NCI-H524 treated with DMSO at 0.1 percent for 48 hours (cell line): ENCODE data around the gene DHCR7.

ENCODE experiments used
- DNase-seq: peaks from one replicate; lab custom pipeline; 2025; lab: John Stamatoyannopoulos, UW

DHCR7 gene

GRCh38 chr11:71456831-71457230 is 8.6 kb upstream of the DHCR7 start:
- DNase-seq: no peak

GRCh38 chr11:71456294-71456693 is 8.1 kb upstream of the DHCR7 start:
- no peak for DNase-seq

DNA sequence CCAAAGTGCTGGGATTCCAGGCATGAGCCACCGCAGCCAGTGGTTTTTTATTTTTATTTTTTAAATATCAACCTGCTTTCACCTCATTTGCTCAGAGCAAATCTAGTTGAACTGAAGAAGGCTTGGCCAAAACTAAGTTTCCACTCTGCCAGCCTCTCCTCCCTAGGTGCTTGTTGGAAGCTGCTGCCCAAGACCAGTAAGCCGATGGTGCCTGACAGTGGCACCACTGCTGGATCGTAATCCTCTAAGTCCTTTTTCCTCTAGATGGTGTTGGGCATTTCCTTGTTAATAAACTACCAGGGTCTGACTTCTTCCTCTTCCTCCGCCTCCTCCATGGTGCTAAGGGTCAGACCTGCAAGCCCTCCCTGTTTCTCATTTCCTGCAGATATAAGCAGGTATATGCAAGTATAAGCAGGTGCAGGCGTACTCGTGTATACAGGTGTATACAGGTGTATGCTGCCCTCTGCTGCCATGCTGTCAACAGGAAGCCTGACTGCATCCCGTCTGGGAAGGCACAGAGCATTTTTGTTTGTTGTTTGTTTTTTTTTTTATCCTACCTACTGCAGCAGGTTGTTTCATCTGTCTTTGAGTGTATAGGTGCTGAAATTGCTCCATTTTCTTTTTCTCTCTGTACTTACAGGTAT is 6.4 kb upstream of the DHCR7 start:
- DNase-seq: no peak

GRCh38 chr11:71453918-71454304 is 5.7 kb upstream of the DHCR7 start:
- no peak for DNase-seq

GRCh38 chr11:71453037-71453917 is 5.1 kb upstream of the DHCR7 start, which contains the start of gene NADSYN1:
TSS of gene NADSYN1 (plus strand) at chr11:71453203. CDS start at chr11:71453297, 94 bp downstream.
- peak; percentile 40 for DNase-seq

DNA sequence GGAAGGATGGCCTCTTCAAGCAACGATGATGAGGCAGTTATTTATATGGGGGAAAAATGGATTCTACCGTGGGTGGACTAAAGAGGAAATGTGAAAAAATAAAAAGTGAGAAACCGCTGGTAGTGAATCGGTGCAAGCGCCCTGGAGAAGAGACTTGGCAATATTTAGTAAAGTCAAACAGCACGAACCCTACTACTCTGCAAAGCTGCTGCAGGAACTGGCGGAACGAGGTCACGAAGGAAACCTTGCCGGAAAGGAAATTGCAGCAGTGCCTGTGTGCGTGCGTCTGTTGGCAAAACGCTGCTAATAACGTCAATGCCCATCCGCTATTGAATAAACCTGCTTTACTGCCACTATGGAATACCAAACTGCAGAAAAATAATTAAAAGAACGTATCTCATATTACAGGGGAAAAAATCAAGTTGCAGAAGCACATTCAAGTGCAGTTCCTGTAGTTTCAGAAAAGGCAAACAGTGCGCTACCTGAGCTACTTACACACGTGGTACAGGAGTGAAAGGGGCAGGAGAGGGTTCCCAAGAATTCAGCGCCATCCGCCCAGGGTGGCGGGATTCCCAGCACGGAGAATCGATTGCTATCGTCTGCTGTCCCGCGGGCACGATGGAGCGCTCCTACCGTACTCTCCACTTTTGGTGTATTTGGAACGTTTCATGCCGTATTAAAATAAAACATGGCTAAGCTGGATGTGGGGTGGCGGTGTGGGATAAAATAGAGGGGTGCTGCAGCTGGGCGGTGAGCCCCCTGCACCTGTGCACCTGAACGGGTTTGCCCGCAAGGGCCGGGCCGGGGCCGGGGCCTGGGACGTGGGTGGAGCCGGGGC is 4.2 kb upstream of the DHCR7 start:
- no peak for DNase-seq

- no peak for DNase-seq
Measured at GRCh38 chr11:71451596-71452198, 3.5 kb upstream of the DHCR7 start.

GRCh38 chr11:71450939-71451338 is 2.7 kb upstream of the DHCR7 start:
- DNase-seq: no peak

DNA sequence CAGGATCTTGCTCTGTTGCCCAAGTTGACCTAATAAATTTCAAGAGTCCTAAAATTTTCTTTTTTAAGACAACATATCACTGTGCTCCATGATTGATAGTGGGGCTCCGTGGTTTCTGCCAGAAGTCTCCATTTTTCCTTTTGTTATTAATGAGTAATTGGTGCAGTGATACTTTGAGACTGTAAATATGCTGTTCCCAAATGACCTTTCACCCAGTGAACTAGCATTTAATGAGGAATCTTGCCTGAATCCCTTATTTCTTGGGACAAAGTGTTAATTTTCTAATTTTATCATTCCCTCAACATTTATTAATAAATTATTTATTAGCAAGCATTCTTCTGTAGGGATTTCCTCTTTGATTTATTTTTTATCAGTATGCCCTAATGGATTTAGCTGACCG is 2.3 kb upstream of the DHCR7 start:
- DNase-seq: no peak

DNA sequence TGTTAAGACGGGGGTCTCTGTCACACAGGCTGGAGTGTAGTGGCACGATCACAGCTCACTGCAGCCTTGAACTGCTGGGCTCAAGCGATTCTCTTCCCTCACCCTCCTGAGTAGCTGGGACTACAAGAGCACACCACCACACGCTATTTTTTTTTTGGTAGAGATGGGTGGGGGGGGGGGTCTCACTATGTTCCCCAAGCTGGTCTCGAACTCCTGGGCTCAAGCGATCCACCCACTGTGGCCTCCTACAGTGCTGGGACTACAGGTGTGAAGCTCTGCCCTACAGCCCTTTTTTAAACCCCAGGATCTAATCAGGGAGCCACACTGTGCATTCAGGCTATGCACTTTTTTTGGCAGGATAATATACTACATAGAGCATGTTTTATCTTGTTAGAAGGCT is 1.4 kb upstream of the DHCR7 start:
- DNase-seq: no peak

DNA sequence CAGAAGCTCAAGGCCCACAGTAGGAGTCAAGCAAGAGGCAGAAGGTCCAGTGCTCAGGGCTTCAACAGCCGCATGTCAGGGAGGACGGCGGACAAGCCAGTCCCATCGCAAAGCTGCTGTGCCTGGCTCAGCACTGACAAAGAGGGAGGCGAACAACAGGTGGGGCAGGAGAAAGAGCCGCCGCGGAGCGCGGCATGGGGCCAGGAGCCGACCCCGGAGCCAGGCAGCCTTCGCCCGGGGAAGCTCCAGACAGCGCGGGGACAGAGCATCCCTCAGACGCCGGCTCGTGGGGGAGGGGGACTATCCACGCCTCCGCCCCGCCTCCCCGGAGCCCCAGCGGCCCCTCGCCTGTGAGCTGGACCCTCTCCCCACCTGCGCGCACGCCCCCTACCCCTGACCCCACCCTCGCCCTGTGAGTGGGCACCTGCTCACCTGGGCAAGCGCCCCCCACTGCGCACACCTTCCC is 369 bp downstream of the DHCR7 start:
- no peak for DNase-seq

DNA sequence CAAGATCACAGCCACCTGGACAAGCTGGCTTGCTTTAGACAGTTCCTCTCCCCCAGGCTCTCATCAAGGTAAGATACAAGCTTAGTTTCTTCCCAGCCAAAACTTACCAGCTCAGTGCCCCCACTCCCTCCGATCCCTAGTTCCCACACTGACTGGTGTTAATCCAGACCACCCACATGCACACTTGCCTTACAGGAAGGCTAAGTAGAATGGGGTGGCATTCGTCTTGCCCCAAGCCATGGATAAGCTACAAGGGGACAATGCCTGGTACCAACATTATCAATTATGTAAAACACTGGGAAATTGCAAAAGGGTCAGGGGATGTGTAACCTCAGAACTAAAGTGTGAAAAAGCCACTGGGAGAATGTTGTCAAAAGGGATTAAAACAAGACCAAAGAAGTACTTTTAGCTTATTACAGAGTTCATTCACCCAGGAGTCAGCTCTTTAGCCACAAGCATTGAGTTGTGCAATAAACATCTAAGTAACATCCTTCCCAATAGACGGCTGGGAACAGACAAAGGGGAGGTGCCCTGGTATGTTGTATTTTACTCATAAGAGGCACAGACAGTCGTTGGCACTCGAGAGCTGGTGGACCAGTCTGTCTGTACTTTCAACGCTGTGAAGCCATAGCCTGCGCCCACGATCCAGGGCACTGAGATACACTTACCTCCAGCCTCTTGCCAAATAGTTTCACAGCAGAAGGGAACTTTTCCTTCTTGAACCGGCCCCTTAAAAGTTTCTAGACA is 1.1 kb downstream of the DHCR7 start:
- no peak for DNase-seq

GRCh38 chr11:71446150-71446549 is 2.0 kb downstream of the DHCR7 start:
- DNase-seq: no peak

DNA sequence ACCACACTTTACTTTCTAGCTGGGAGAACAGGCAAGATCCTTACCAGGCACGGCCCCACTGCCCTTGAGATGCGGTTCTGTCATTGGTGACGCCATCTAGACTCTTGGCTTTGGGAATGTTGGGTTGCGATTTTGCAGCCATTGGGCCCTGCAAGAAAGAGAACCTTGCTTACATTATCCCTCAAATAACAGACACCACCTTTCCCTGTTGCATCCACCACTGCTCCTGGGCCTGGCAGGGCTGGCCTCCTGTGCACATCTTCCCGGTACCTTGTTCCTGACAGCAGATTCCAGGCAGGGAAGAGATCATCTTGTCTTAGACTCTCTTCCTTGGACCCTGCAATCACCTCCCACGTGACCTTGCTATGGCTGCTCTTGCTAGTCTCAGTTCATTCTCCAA is 3.4 kb downstream of the DHCR7 start:
- DNase-seq: no peak

- no peak for DNase-seq
Measured at GRCh38 chr11:71443736-71444445, 4.3 kb downstream of the DHCR7 start.

DNA sequence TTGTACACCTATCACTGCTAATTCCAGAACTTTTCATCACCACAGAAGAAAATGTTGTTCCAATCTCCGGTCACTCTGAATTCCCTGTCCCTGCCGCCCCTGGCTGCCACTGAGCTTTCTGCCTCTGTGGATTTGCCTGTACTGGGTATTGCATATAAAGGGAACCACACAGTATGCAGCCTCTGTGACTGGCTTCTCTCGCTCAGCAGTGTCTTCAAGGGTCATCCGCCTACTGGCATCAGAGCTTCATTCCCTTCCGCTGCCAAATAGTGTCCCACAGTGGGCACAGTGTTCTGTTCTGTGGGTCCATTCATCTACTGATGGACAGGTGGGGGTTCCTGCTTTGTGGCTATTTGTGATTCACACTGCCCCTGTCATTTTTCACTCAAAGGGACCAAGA is 5.3 kb downstream of the DHCR7 start:
- no peak for DNase-seq

DNA sequence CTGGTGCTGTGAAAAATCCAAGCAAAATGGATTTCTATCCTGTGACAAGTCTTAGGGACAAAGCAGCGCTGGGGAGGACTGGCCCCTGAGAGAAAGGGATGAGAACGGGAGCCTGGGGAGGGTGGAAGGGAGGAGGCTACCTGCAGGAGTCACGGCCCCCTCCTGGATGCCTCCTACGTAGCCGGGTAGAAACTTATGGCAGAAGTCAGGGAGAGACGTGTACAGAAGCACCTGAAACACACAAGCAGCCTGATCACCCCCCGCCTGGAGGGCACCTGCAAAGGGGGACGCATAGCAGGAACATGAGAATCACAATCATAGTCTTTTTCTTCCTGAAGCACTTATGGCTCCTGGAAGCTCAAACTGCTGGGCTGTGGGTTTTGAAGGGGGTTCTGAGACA is 6.1 kb downstream of the DHCR7 start:
- no peak for DNase-seq

GRCh38 chr11:71441251-71441650 is 6.9 kb downstream of the DHCR7 start:
- DNase-seq: no peak

GRCh38 chr11:71440021-71440755 is 8.0 kb downstream of the DHCR7 start:
- DNase-seq: no peak

GRCh38 chr11:71438650-71439049 is 9.5 kb downstream of the DHCR7 start:
- no peak for DNase-seq
